B cell (primary cell): Measurements from ENCODE around the gene PBXIP1.

ENCODE experiments used
- EZH2 ChIP-seq: IDR thresholded peaks from 2 replicates; pipeline ENCODE4 v1.6.1; 2012; ENCODE audit warnings: borderline replicate concordance, low read depth, mild to moderate bottlenecking, moderate library complexity, low read length; ENCODE audit not compliant: insufficient read depth, poor library complexity, severe bottlenecking
- TF ChIP-seq, protein P1 (sequence below): fragments of 200-600 bp; IDR thresholded peaks from one replicate; pipeline ENCODE4 v1.8.0; 2022; ENCODE audit warnings: antibody characterized with exemption, mild to moderate bottlenecking

DNA sequence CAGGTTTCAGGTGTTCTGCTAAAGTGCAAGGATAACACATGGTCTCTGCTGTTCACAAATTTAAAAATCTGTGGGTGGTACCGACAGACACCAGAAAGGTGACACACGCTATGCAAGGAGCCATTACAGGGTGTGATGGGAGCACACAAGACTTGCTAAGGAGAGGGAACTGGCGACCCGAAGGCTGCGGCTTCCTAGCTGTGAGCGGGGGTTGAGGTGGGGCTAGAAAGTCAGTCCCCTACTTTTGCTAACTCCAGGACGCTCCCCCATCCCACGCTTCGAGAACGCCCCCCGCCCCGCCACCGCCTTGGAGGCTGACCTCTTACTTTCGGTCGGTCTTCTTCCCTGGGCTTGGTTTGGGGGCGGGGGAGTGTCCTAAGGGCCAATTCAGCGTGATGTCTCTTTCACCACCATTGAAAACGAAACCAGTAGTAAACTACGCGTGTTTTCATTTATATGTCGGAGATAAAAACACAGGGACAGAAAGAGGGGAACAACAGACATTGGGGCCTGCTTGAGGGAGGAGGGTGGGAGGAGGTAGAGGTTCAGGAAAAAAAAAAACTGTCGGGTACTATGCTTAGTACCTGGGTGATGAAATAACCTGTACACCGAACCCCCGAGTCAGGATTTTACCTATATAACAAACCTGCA, 19.6 kb upstream of the PBXIP1 start:
- TF ChIP-seq, protein P1, sequence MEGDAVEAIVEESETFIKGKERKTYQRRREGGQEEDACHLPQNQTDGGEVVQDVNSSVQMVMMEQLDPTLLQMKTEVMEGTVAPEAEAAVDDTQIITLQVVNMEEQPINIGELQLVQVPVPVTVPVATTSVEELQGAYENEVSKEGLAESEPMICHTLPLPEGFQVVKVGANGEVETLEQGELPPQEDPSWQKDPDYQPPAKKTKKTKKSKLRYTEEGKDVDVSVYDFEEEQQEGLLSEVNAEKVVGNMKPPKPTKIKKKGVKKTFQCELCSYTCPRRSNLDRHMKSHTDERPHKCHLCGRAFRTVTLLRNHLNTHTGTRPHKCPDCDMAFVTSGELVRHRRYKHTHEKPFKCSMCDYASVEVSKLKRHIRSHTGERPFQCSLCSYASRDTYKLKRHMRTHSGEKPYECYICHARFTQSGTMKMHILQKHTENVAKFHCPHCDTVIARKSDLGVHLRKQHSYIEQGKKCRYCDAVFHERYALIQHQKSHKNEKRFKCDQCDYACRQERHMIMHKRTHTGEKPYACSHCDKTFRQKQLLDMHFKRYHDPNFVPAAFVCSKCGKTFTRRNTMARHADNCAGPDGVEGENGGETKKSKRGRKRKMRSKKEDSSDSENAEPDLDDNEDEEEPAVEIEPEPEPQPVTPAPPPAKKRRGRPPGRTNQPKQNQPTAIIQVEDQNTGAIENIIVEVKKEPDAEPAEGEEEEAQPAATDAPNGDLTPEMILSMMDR = no peak
- TF ChIP-seq EZH2 = no peak
